H9 (cell line): ENCODE results near the gene RBMS3. TPM values are rescaled to one million over a fixed set of nuclear protein-coding genes. Genes with fewer than 3 reads are reported as not detected.

Source experiments
- DNase-seq: peaks from one replicate; pipeline ENCODE4 v3.0.0-alpha.2; 2017
- H2AFZ ChIP-seq: one replicate; pipeline ENCODE4 v1.6.1; 2013; ENCODE audit warnings: mild to moderate bottlenecking, low read length, control low read depth, moderate library complexity
- H2AK5ac ChIP-seq: 2 replicates; pipeline ENCODE4 v1.6.1; 2013; ENCODE audit warnings: low read length, control low read depth, mixed read lengths; ENCODE audit not compliant: insufficient read length
- H2BK120ac ChIP-seq: one replicate; pipeline ENCODE4 v1.6.1; 2013; ENCODE audit warnings: low read depth, mild to moderate bottlenecking, low read length, control low read depth, inconsistent platforms; ENCODE audit not compliant: poor library complexity, severe bottlenecking
- H2BK12ac ChIP-seq: 2 replicates; pipeline ENCODE4 v1.6.1; 2013; ENCODE audit warnings: low read length, control low read depth, mixed read lengths, low read depth; ENCODE audit not compliant: insufficient read length
- H2BK15ac ChIP-seq: 2 replicates; pipeline ENCODE4 v1.6.1; 2013; ENCODE audit warnings: low read depth, low read length, control low read depth
- H2BK20ac ChIP-seq: one replicate; pipeline ENCODE4 v1.6.1; 2013; ENCODE audit warnings: low read depth, mild to moderate bottlenecking, low read length, control low read depth, inconsistent platforms; ENCODE audit not compliant: poor library complexity, severe bottlenecking
- H2BK5ac ChIP-seq: 2 replicates; pipeline ENCODE4 v1.6.1; 2013; ENCODE audit warnings: low read length, control low read depth, mixed read lengths; ENCODE audit not compliant: insufficient read length
- H3K14ac ChIP-seq: 2 replicates; pipeline ENCODE4 v1.6.1; 2013; ENCODE audit warnings: low read length, control low read depth; ENCODE audit not compliant: insufficient read depth
- H3K18ac ChIP-seq: 2 replicates; pipeline ENCODE4 v1.6.1; 2013; ENCODE audit warnings: low read depth, mild to moderate bottlenecking, mixed read lengths, low read length, control low read depth; ENCODE audit not compliant: insufficient read length
- H3K23ac ChIP-seq: 2 replicates; pipeline ENCODE4 v1.6.1; 2013; ENCODE audit warnings: low read length, control low read depth, mixed read lengths, low read depth; ENCODE audit not compliant: insufficient read length
- H3K23me2 ChIP-seq: 2 replicates; pipeline ENCODE4 v1.6.1; 2013; ENCODE audit warnings: low read depth, mild to moderate bottlenecking, mixed read lengths, low read length, control low read depth; ENCODE audit not compliant: insufficient read length, poor library complexity, severe bottlenecking
- H3K27ac ChIP-seq: 2 replicates; pipeline ENCODE4 v1.5.1; 2013; ENCODE audit warnings: low read length, control low read depth, mixed read lengths, low read depth; ENCODE audit not compliant: insufficient read length
- H3K27me3 ChIP-seq: 2 replicates; pipeline ENCODE4 v1.6.1; 2013; ENCODE audit warnings: low read length, control low read depth, inconsistent platforms; ENCODE audit not compliant: insufficient read depth
- H3K4ac ChIP-seq: 2 replicates; pipeline ENCODE4 v1.6.1; 2013; ENCODE audit warnings: low read depth, mild to moderate bottlenecking, control low read depth, inconsistent platforms, low read length, moderate library complexity
- H3K4me1 ChIP-seq: 2 replicates; pipeline ENCODE4 v1.6.1; 2013; ENCODE audit warnings: low read length, control low read depth, inconsistent platforms; ENCODE audit not compliant: insufficient read depth
- H3K4me2 ChIP-seq: 2 replicates; pipeline ENCODE4 v1.6.1; 2013; ENCODE audit warnings: low read length, control low read depth, mixed read lengths; ENCODE audit not compliant: insufficient read length, insufficient read depth
- H3K56ac ChIP-seq: 2 replicates; pipeline ENCODE4 v1.6.1; 2013; ENCODE audit warnings: low read depth, mild to moderate bottlenecking, mixed read lengths, low read length, control low read depth; ENCODE audit not compliant: insufficient read length
- H3K79me1 ChIP-seq: 2 replicates; pipeline ENCODE4 v1.6.1; 2013; ENCODE audit warnings: low read depth, mild to moderate bottlenecking, moderate library complexity, low read length, control low read depth, inconsistent platforms; ENCODE audit not compliant: insufficient read depth, poor library complexity, severe bottlenecking
- H3K79me2 ChIP-seq: 2 replicates; pipeline ENCODE4 v1.6.1; 2013; ENCODE audit warnings: low read length, control low read depth, inconsistent platforms; ENCODE audit not compliant: insufficient read depth
- H3K9ac ChIP-seq: 2 replicates; pipeline ENCODE4 v1.6.1; 2013; ENCODE audit warnings: low read length, control low read depth, mixed read lengths; ENCODE audit not compliant: insufficient read length; ENCODE audit errors: extremely low read depth
- H3K9me3 ChIP-seq: one replicate; pipeline ENCODE4 v1.6.1; 2013; ENCODE audit warnings: low read depth, low read length, inconsistent platforms; ENCODE audit not compliant: control insufficient read depth
- H3T11ph ChIP-seq: one replicate; pipeline ENCODE4 v1.6.1; 2013; ENCODE audit warnings: mild to moderate bottlenecking, low read length, control low read depth, inconsistent platforms
- H4K20me1 ChIP-seq: one replicate; pipeline ENCODE4 v1.6.1; 2013; ENCODE audit not compliant: control insufficient read depth, insufficient read length, insufficient read depth
- H4K5ac ChIP-seq: 2 replicates; pipeline ENCODE4 v1.6.1; 2013; ENCODE audit warnings: low read depth, mild to moderate bottlenecking, mixed read lengths, low read length, control low read depth; ENCODE audit not compliant: insufficient read length
- H4K8ac ChIP-seq: replicated peaks from 2 replicates; pipeline ENCODE4 v1.6.1; 2013; ENCODE audit warnings: low read length, control low read depth, mixed read lengths, low read depth; ENCODE audit not compliant: insufficient read length
- H4K91ac ChIP-seq: 2 replicates; pipeline ENCODE4 v1.6.1; 2013; ENCODE audit warnings: low read depth, mild to moderate bottlenecking, moderate library complexity, mixed read lengths, low read length, control low read depth; ENCODE audit not compliant: insufficient read length
- H3K27ac Mint-ChIP-seq, 3 experiments: 2 replicates in 2 of 3; 3 replicates in 1 of 3; pipeline ENCODE4 v1.8.0; 2020 to 2021; ENCODE audit warnings: mixed read lengths in 3 of 3, mild to moderate bottlenecking in 1 of 3, moderate library complexity in 1 of 3
- H3K27me3 Mint-ChIP-seq: 2 replicates; pipeline ENCODE4 v1.8.0; 2021; ENCODE audit warnings: low read depth, mild to moderate bottlenecking, moderate library complexity, mixed read lengths
- H3K36me3 Mint-ChIP-seq, 3 experiments: 2 replicates in 2 of 3; 3 replicates in 1 of 3; pipeline ENCODE4 v1.8.0; 2020 to 2021; ENCODE audit warnings: low read depth in 3 of 3, mixed read lengths in 3 of 3; ENCODE audit not compliant: insufficient read depth in 1 of 3
- H3K4me1 Mint-ChIP-seq, 2 experiments: 2 replicates each; pipeline ENCODE4 v1.8.0; 2020; ENCODE audit warnings: mixed read lengths in 2 of 2
- H3K4me3 Mint-ChIP-seq, 2 experiments: 2 replicates in 1 of 2; 3 replicates in 1 of 2; pipeline ENCODE4 v1.8.0; 2020 to 2021; ENCODE audit warnings: mild to moderate bottlenecking in 2 of 2, mixed read lengths in 2 of 2, moderate library complexity in 1 of 2
- H3K9me3 Mint-ChIP-seq, 2 experiments: 2 replicates in 1 of 2; 3 replicates in 1 of 2; pipeline ENCODE4 v1.8.0; 2020; ENCODE audit warnings: mild to moderate bottlenecking in 2 of 2, mixed read lengths in 2 of 2, moderate library complexity in 1 of 2
- CTCF ChIP-seq: fragments of 200-600 bp; sonication (generic); conservative IDR thresholded peaks from 3 replicates; pipeline ENCODE4 v1.8.0; 2021; ENCODE audit warnings: antibody characterized with exemption, mild to moderate bottlenecking
- WGBS: extraction: QIAGEN DNeasy Blood & Tissue Kit; methylation state at CpG from one replicate; pipeline ENCODE4 v1.1.7; 2013; ENCODE audit warnings: missing lambda C conversion rate, low lambda C conversion rate, mixed read lengths; ENCODE audit not compliant: insufficient read length; ENCODE audit errors: extremely low coverage; 5-methylcytosine and 5-hydroxymethylcytosine counted together
- total RNA-seq: library from RNA; stranded (reverse); gene quantifications from 2 replicates; pipeline ENCODE4 v1.2.1, GENCODE V29; 2021

Gene RBMS3
- total RNA-seq, 1 experiment from 2014 or later = 8.1 TPM

GRCh38 chr3:29486917-29487316 lies 206.0 kb downstream of the RBMS3 start:
- Histone ChIP-seq H3K23me2 (no peaks in the 10 kb centered on the region), H3K79me2 (no peaks in the 10 kb centered on the region), H2BK12ac (no peak overlapping the region), H3K79me1 (no peaks in the 10 kb centered on the region), H2AK5ac (no peak overlapping the region), H3K56ac (no peak overlapping the region), H2BK120ac (no peak overlapping the region), H3K14ac (no peak overlapping the region), H4K5ac (no peak overlapping the region), H3K9ac (no peak overlapping the region), H3K23ac (no peak overlapping the region), H2BK20ac (no peak overlapping the region), H4K8ac (no peak overlapping the region), H4K91ac (no peak overlapping the region), H2AFZ (no peak overlapping the region), H3K27me3 (no peaks in the 10 kb centered on the region), H3K4me2 (no peak overlapping the region), H3K18ac (no peak overlapping the region), H3K4ac (no peak overlapping the region), H2BK5ac (no peak overlapping the region), H3K9me3 (no peaks in the 10 kb centered on the region), H4K20me1 (no peaks in the 10 kb centered on the region), H2BK15ac (no peak overlapping the region), H3K27ac (no peak overlapping the region), H3K4me1 (no peaks in the 10 kb centered on the region; the same call in 1 of the 2 replicates), H3T11ph (no peak overlapping the region)
- H3K4me1 Mint-ChIP-seq = peaks cover 0 to 6% of the 10 kb centered on the region in 2 experiments; a peak in 2 of 4 replicates
- no peak overlapping the region for H3K27ac Mint-ChIP-seq
- no peak for TF ChIP-seq CTCF
- H3K4me3 Mint-ChIP-seq = no peak overlapping the region
- no peak for DNase-seq
- H3K27me3 Mint-ChIP-seq = no peaks in the 10 kb centered on the region
- peaks cover 0 to 2% of the 10 kb centered on the region in 2 experiments; a peak in 2 of 5 replicates for H3K9me3 Mint-ChIP-seq
- peaks cover 2 to 4% (median 3%) of the 10 kb centered on the region in 3 experiments; a peak in 5 of 7 replicates for H3K36me3 Mint-ChIP-seq
- 100% methylated on average over 1 of the region's 2 CpGs for WGBS
